GM12864 (cell line): ENCODE data around the gene CUEDC1.

ENCODE experiments used
- DNase-seq: peaks from one replicate; pipeline ENCODE4 v3.0.0-alpha.2; 2011; ENCODE audit warnings: low read depth
- H3K4me3 ChIP-seq: 2 replicates; pipeline ENCODE4 v1.5.1; 2011; ENCODE audit warnings: mild to moderate bottlenecking, low read depth, low read length, control low read depth
- TF ChIP-seq, protein P1 (sequence below): IDR thresholded peaks from 2 replicates; pipeline ENCODE4 v1.5.1; 2011; ENCODE audit warnings: low read depth, mild to moderate bottlenecking, moderate library complexity, low read length, control low read depth, inconsistent platforms; ENCODE audit errors: missing control alignments

The CUEDC1 gene

DNA sequence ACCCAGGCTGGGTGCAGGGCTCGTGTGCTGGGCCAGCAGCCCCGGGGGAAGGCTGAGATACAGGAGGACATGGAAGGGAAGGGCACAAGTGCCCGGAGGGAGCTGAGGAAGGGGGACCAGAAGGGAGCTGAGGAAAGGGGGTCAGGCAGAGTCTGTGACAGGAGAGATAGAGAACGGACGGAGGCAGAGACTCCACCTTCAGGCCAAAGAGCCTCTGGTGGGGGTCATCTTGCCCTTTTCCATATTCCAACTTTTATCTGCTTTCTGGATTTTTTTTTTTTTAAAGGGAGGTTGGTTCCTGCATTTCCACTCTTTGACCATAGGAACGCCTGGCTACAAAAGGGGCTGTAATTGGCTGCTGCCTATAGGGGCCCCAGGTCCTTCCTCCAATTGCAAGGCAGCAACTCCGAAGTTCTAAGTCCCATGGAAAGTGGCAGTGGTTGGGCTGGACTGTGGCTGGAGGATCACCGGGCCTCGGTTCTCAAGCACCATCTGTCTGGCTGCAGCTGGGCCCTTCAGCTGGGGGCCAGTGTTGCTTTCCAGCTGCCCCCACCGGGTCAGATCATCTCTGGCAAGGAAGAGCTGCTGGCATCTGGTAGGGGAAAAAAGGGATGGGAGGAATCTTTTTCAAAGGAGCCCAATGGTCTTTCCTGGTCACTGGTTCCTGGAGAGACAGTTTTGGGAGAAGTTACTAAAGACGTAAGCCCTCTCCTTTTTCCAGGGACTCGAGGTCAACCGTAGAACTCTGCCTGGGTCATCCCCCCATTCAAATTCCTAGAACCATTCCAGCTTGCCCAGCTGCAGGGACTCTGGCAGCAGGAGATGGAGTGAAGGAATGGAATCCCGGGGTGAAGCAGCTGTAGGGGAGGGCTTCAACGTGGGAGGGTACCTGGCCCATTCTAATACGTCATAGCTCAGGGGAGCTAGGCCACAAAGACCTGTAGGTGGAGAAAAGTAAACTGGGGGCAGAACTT is 92.2 kb downstream of the CUEDC1 start:
- TF ChIP-seq, protein P1, sequence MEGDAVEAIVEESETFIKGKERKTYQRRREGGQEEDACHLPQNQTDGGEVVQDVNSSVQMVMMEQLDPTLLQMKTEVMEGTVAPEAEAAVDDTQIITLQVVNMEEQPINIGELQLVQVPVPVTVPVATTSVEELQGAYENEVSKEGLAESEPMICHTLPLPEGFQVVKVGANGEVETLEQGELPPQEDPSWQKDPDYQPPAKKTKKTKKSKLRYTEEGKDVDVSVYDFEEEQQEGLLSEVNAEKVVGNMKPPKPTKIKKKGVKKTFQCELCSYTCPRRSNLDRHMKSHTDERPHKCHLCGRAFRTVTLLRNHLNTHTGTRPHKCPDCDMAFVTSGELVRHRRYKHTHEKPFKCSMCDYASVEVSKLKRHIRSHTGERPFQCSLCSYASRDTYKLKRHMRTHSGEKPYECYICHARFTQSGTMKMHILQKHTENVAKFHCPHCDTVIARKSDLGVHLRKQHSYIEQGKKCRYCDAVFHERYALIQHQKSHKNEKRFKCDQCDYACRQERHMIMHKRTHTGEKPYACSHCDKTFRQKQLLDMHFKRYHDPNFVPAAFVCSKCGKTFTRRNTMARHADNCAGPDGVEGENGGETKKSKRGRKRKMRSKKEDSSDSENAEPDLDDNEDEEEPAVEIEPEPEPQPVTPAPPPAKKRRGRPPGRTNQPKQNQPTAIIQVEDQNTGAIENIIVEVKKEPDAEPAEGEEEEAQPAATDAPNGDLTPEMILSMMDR, result no peak
- H3K4me3 ChIP-seq, result no peak overlapping the region
- DNase-seq, result no peak

DNA sequence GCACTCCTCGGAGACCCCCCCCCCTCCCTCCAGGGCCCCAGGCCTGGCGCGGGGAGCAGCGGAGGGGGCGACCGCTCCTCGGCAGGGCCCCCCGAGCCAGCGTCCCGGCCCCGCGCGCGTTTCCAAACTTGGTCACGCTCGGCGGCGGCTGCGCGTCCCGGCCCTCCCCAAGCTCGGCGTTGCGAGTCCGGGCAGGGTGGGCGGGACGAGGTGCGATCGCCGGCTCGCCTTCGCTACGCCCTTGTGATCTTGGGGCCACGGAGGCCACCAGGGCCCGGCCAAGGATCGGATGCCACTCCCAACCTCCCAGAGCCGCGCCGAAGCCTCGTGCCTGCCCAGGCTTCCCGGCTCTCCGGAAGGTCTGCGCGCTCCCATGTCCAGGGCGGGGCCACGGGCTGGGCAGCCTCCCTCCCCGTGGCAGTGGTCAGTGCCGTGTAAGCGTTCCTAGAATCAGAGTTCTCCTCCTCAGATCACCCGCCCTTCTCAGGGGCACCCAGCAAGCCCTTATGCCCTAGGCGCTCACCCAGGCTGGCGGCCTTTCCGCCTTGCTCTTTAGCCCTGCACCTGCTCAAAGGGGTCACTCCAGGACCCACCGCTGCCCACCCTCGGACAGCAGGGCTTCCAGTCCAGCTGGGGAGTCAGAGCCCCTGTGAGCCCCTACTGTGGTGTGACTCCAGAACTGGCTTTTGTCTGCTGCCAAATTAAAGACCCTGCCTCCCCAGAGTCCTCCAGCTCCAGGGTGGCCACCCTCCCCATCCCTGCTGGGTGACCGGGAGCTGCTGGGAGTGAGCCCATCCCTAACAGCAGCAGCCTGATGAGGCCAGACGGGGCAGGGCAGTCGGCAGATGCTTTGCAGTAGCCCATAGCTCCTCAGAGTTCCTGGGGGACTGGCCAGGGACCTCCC is 93.2 kb downstream of the CUEDC1 start:
- H3K4me3 ChIP-seq, result no peak overlapping the region; the same call in 1 of the 2 replicates
- DNase-seq, result no peak
- TF ChIP-seq, protein P1, result no peak

DNA sequence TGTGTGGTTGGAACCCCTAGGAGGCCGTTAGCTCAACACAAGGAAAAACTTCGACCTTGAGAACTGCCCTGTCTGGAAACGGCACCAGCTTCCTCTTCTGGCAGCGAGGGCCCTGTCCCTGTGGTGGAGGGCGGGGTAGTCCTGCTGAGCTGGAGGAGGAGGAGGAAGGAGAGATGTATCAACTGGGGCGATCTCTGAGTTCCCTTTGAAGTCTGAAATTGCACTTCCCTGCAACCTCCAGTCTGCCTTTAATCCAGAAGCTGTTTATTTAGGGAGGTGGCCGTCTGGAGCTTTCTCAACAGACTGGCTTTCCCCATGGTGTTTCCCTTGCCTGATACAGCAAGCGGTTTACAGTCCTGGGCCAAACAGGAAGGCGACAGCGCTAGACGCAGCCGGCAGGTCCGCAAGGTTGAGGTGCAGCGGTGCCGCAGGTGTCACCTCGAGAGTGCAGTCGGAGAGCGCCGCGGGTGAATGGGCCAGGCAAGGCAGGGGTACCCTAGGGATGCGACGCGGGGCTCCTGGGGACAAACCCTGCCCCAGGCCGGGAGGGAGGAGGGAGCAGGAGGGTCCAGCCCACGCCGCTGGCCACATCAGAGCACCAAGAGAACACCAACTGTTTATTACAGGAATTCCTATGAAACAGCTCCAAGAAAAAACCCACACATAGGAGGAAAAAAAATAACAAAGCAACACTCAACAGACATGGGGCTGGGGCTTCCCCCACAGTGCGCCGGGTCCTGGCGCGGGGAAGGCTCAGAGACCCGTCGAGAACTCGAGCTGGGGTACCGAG is 94.0 kb downstream of the CUEDC1 start:
- H3K4me3 ChIP-seq, result no peak overlapping the region; the same call in 1 of the 2 replicates
- no peak for DNase-seq
- TF ChIP-seq, protein P1, result no peak

DNA sequence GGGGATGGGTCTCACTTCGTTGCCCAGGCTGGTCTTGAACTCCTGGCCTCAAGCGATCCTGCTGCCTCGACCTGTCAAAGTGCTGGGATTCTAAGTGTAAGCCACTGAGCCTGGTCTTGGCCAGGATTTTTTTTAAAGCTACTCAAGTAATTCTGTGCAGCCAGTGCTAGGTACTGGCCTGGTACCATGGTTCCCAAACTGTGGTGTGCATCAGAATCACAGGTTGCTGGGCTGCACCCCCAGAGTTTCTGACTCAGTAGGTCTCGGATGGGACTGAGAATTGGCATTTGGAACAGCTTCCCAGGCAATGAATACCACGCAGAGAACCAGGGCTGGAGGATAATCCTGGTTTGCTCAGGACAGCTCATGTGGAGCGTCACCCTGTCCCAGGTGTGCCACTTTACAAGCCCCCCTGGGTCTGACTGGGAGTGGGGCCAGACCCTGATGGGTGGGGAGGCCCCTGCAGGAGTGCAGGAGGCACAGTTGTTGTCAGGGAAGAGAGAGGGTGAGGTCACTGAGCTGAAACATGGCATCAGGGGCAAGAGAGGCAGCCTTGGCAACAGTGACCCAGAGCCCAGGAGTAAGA is 94.7 kb downstream of the CUEDC1 start:
- no peak for DNase-seq
- TF ChIP-seq, protein P1, result no peak
- no peak overlapping the region for H3K4me3 ChIP-seq

DNA sequence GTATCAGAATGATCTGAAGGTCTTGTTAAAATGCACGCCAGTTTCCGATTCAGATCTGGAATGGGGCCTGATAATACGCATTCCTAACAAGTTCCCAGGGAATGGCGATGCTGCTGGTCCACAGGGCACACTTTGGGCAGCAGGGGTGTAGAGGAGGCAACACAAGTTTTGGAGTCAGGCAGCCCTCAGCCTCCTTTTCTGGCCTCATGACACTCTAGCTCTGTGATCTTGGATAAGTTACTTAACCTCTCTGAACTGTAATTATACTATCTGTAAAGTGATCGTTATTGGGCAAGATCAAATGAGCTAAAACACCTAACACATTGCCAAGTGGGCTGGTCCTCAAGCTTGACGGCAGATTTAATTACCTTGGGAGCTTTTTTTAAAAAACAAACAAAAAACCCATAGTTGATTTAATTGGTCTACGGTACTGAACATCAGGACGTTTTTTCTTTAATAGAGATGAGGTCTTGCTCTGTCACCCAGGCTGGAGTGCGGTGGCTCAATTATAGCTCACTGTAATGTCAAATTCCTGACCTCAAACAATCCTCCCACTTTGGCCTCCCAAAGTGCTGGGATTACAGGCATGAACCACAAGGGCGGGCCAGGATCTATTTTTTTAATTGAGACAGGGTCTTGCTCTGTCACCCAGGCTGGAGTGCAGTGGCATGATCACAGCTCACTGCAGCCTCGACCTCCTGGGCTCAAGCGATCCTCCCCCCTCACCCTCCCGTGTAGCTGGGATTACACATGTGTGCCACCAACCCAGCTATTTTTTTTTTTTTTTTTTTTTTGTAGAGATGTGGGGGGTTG is 95.4 kb downstream of the CUEDC1 start:
- TF ChIP-seq, protein P1, result no peak
- H3K4me3 ChIP-seq, result no peak overlapping the region
- DNase-seq, result no peak

DNA sequence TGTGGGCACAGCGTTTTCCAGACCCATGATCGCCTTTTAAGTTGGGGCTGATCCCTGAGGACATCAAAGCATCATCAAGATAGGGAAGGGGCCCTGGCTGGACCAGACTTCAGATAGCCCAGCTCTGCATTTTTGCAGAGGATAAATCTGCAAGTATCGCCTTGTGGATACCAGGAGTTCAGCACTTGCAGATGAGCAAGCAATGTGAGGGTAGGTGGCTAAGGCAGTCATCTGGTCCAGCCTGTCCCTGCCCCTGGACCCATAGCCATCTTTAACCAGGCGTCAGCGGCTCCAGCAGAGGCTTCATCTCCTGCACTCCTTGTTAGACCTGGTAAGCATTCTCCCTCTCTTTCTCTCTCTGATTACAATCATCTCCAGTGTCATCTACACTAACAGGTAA is 96.4 kb downstream of the CUEDC1 start:
- no peak for DNase-seq
- TF ChIP-seq, protein P1, result no peak
- H3K4me3 ChIP-seq, result no peak overlapping the region
